ENCODE data around the gene TPX2. TPM values are rescaled to one million over a fixed set of nuclear protein-coding genes. Genes with fewer than 3 reads are reported as not detected.
A peak's percentile ranks its signal among the peaks of the same experiment; 100 is the strongest.

Gene TPX2
- total and polyA plus RNA-seq, 2 donors (not counting 3 experiments of a cell fraction or from before 2014, with no cell fraction given), result 24.8 to 114 TPM

GRCh38 chr20:31704225-31705119, 34.6 kb upstream of the TPX2 start:
- Histone ChIP-seq H3K9ac (replicated peaks; ENCODE audit: extremely low read depth, insufficient read depth, low read length) (peak overlapping the region; percentile 17), H3K9me3 (replicated peaks; ENCODE audit: control insufficient read depth, insufficient read depth, low read length) (no peaks in the 10 kb centered on the region), H3K4me3 (replicated peaks in 1 of 3; ENCODE audit: insufficient read depth in 1 of 3, low read depth in 1 of 3, low read length in 3 of 3) (no peak overlapping the region), H3K4me2 (ENCODE audit: insufficient read depth, low read length) (peak overlapping the region; percentile 32), H3K4me1 (ENCODE audit: control insufficient read depth, extremely low read depth, insufficient read depth, low read length) (peaks cover 30% of the 10 kb centered on the region), H3K36me3 (ENCODE audit: control insufficient read depth in 2 of 2, extremely low read depth in 1 of 2, insufficient read depth in 2 of 2, low read length in 2 of 2) (peaks cover 7 to 15% of the 10 kb centered on the region in 2 experiments), H2AFZ (ENCODE audit: low read depth, low read length) (no peak overlapping the region), H3K9me1 (replicated peaks; ENCODE audit: control insufficient read depth, extremely low read depth, insufficient read depth, low read length) (no peaks in the 10 kb centered on the region), H3K27me3 (ENCODE audit: control insufficient read depth in 2 of 2, insufficient read depth in 2 of 2, low read length in 2 of 2) (no peaks in the 10 kb centered on the region), H3K27ac (ENCODE audit: insufficient read depth, low read depth, low read length) (peak overlapping the region; percentile 77), H4K20me1 (replicated peaks; ENCODE audit: control insufficient read depth, extremely low read depth, insufficient read depth, low read length) (no peaks in the 10 kb centered on the region), H3K79me2 (ENCODE audit: control insufficient read depth, insufficient read depth, low read length) (peaks cover 88% of the 10 kb centered on the region)
- DNase-seq (ENCODE audit: low read depth, low spot score) (peak; percentile 54), FAIRE-seq (peak; percentile 95)
- TF ChIP-seq POLR2AphosphoS5 (IDR thresholded peaks at IDR 0.05; ENCODE audit: insufficient read depth, low read depth, low read length) (peak; percentile 66), JUN (IDR thresholded peaks at IDR 0.05; ENCODE audit: borderline replicate concordance, insufficient read depth, insufficient read length, low read depth) (peak; percentile 12), FOS (IDR thresholded peaks at IDR 0.05; ENCODE audit: borderline replicate concordance, insufficient read depth, low read length) (peak; percentile 68), MAX (IDR thresholded peaks at IDR 0.05; ENCODE audit: insufficient read depth, insufficient read length) (no peak)
- ChIA-PET CTCF (interaction anchor here (0.7 to 5.8 kb wide), 8 partner anchors 9 to 70 kb away, joined by 3 to 30 read pairs (median 4); partner anchors contain the start of gene BCL2L1), POLR2A (interaction anchor here (1.4 kb wide), 1 partner anchor 8 kb away, joined by 6 read pairs; no protein-coding TSS in a partner anchor)
- intact Hi-C loops (cut with micrococcal nuclease) (loop anchor here (1.0 kb wide), 2 partner anchors 8 to 29 kb away; no protein-coding TSS in a partner anchor), dilution Hi-C loops (cut with MboI; ENCODE audit: extremely low pct_ligation_motif_present, low sequenced_read_pairs) (no loop called here)
- TSS peak; percentile 22 for BruUV-seq (replicated peaks)

GRCh38 chr20:31705191-31705590, 33.9 kb upstream of the TPX2 start:
- POLR2A ChIA-PET, result interaction anchor here (1.4 kb wide), 1 partner anchor 8 kb away, joined by 6 read pairs; no protein-coding TSS in a partner anchor
- FAIRE-seq, result peak; percentile 42

More at GRCh38 chr20:31705191-31705590, 33.9 kb upstream of the TPX2 start:
- CTCF ChIA-PET, result interaction anchor here (0.8 to 5.8 kb wide), 6 partner anchors 8 to 43 kb away, joined by 3 to 30 read pairs (median 11); partner anchors contain the start of gene BCL2L1
- Histone ChIP-seq H3K27me3 (ENCODE audit: control insufficient read depth in 2 of 2, insufficient read depth in 2 of 2, low read length in 2 of 2) (no peaks in the 10 kb centered on the region), H3K79me2 (ENCODE audit: control insufficient read depth, insufficient read depth, low read length) (peaks cover 88% of the 10 kb centered on the region), H2AFZ (ENCODE audit: low read depth, low read length) (no peak overlapping the region), H3K9me1 (replicated peaks; ENCODE audit: control insufficient read depth, extremely low read depth, insufficient read depth, low read length) (no peaks in the 10 kb centered on the region), H3K27ac (ENCODE audit: insufficient read depth, low read depth, low read length) (peak overlapping the region; percentile 77), H3K4me2 (ENCODE audit: insufficient read depth, low read length) (peak overlapping the region; percentile 32), H3K9me3 (replicated peaks; ENCODE audit: control insufficient read depth, insufficient read depth, low read length) (no peaks in the 10 kb centered on the region), H4K20me1 (replicated peaks; ENCODE audit: control insufficient read depth, extremely low read depth, insufficient read depth, low read length) (no peaks in the 10 kb centered on the region), H3K4me3 (replicated peaks in 1 of 3; ENCODE audit: insufficient read depth in 1 of 3, low read depth in 1 of 3, low read length in 3 of 3) (no peak overlapping the region), H3K9ac (replicated peaks; ENCODE audit: extremely low read depth, insufficient read depth, low read length) (no peak overlapping the region), H3K4me1 (ENCODE audit: control insufficient read depth, extremely low read depth, insufficient read depth, low read length) (peaks cover 23% of the 10 kb centered on the region), H3K36me3 (ENCODE audit: control insufficient read depth in 2 of 2, extremely low read depth in 1 of 2, insufficient read depth in 2 of 2, low read length in 2 of 2) (peaks cover 7 to 15% of the 10 kb centered on the region in 2 experiments)
- TF ChIP-seq CTCF (IDR thresholded peaks at IDR 0.05; ENCODE audit: extremely low read depth in 1 of 2, insufficient read depth in 1 of 2, low read depth in 1 of 2, low read length in 2 of 2) (no peak), POLR2AphosphoS5 (IDR thresholded peaks at IDR 0.05; ENCODE audit: insufficient read depth, low read depth, low read length) (no peak), FOS (IDR thresholded peaks at IDR 0.05; ENCODE audit: borderline replicate concordance, insufficient read depth, low read length) (no peak), POLR2A (IDR thresholded peaks at IDR 0.05; ENCODE audit: low read depth, low read length) (no peak), EZH2 (IDR thresholded peaks at IDR 0.05; ENCODE audit: borderline replicate concordance, low read depth, low read length, severe bottlenecking) (no peak), GATA2 (IDR thresholded peaks at IDR 0.05; ENCODE audit: insufficient read depth, insufficient read length, low read depth, low read length) (no peak), JUN (IDR thresholded peaks at IDR 0.05; ENCODE audit: borderline replicate concordance, insufficient read depth, insufficient read length, low read depth) (no peak)
- dilution Hi-C loops (cut with MboI; ENCODE audit: extremely low pct_ligation_motif_present, low sequenced_read_pairs), result no loop called here
- DNase-seq (ENCODE audit: low read depth, low spot score), result no peak
- no TSS peak for BruUV-seq (replicated peaks)
- intact Hi-C loops (cut with micrococcal nuclease), result no loop called here

Measured in endothelial cell of umbilical vein (primary cell).